HS-5 (cell line): ENCODE data around the gene RHOU.
"Not testable (repeated sequence)": the region's sequence is repeated elsewhere in the genome, so short reads cannot be mapped to it uniquely, and the experiment has no call there.

ENCODE experiments used
- DNase-seq: peaks from one replicate; pipeline ENCODE4 v3.0.0-alpha.2; 2012; ENCODE audit warnings: low read depth

RHOU gene

DNA sequence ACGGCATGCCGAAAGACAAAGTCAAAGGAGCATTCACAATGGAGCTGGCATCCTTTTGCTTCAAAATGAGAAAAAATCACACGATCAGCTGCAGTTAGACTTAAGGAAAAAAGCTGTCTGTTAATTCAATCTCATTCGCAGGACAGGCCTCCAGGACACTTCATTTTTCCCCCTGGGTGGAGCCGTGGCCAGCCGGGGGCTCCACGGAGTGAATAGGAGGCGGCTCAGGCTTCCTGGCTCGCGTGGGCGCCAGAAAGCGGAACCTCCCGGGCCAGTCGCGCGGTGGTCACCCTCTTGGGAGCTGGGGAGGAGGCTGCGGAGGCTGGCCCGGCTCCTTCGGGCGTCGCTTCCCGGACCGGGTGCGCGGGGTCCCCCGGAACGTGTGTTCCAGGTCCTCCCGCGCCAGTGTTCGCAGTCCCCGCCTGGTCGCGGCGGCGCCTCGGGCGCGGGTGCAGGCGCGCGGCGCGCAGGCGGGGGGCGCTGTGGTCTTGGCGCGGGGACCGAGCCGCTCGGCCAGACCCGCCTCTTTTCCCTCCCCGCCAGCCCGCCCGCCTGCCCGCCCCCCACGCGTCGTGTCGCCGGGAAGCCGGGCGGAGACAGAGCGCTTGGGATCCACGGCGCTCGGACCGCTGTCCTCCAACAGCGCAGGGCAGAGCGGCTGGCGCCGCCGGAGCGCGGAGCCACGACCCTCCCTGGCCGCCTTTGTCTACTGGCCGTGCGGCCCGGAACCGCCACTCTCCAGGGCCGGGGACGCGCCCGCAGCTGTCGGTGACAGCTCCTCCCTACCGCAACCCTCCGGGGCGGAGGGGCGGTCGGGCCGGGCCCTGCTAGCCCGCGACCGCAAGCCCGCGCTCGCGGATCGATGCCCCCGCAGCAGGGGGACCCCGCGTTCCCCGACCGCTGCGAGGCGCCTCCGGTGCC, at the start of gene RHOU:
Gene RHOU, plus strand, starts transcription at position 599 of the 921 bp plus-strand sequence. Its CDS starts 264 bp downstream, at position 863.
- DNase-seq: peak; percentile 9

- DNase-seq: no peak
Measured at GRCh38 chr1:228687587-228687986, 47.7 kb upstream of the RHOU start.

- no peak for DNase-seq
Measured at GRCh38 chr1:228689255-228689654, 46.0 kb upstream of the RHOU start.

- no peak for DNase-seq
Measured at GRCh38 chr1:228691211-228691610, 44.1 kb upstream of the RHOU start.

GRCh38 chr1:228691926-228692325, 43.4 kb upstream of the RHOU start:
- no peak for DNase-seq

GRCh38 chr1:228694447-228694846, 40.8 kb upstream of the RHOU start:
- not testable (repeated sequence) for DNase-seq

DNA sequence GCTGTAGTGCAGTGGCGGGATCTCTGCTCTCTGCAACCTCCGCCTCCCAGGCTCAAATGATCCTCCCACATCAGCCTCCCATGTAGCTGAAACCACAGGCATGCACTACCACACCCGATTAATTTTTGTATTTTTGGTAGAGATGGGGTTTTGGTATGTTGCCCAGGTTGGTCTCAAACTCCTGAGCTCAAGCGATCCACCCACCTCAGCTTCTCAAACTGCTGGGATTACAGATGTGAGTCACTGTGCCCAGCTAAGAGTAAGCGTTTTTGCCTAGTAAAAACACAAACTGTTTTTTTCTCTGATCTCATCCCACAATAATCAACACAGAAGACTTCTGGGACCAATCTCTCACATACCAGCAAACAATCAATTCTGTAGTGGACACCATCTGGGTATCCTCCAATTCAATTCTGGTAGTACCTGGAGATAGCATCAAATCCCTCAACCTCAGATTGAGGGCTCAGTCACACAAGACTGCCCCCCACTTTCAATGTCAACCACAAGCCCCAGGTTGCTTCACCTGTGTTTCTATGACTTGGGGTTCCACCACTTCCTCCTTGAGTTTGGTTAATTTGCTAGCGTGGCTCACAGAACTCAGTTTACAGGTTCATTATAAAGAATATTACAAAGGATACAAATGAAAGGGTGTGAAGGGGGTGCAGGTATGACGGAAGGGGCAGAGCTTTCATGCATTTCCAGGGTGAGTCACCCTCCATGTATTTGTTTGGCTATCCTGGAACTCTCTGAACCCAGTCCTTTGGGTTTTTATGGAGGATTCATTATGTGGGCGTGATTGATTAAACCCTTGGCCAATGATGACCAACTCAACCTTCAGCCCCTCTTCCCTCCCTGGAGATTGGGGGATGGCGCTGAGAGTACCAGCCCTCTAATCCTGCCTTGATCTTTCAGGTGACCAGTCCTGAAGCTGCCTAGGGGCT, 40.0 kb upstream of the RHOU start:
- no peak for DNase-seq

- DNase-seq: no peak
Measured at GRCh38 chr1:228697207-228698016, 37.9 kb upstream of the RHOU start.

GRCh38 chr1:228698017-228698329, 37.3 kb upstream of the RHOU start:
- no peak for DNase-seq

- no peak for DNase-seq
Measured at GRCh38 chr1:228702433-228702832, 32.8 kb upstream of the RHOU start.

DNA sequence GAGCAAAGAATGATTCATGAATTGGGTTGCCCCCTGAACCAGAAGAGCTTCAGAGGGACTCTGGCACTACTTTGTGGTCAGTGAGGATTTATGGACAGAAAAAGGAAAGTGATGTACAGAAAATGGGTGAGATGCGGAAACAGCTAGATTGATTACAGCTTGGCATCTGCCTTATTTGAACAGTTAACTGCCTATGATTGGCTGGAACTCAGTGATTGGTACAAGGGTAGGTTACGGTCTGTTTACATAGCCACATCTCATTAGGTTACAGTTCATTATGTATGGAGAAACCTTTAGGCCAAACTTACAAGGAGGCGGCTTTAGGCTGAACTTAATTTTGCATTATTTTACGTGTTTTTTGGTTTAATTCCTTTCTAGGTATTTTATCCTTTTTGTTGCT, 29.0 kb upstream of the RHOU start:
- DNase-seq: no peak

- DNase-seq: no peak
Measured at GRCh38 chr1:228717081-228717480, 18.2 kb upstream of the RHOU start.

GRCh38 chr1:228721407-228721806, 13.9 kb upstream of the RHOU start:
- no peak for DNase-seq

GRCh38 chr1:228723287-228723686, 12.0 kb upstream of the RHOU start:
- DNase-seq: no peak

DNA sequence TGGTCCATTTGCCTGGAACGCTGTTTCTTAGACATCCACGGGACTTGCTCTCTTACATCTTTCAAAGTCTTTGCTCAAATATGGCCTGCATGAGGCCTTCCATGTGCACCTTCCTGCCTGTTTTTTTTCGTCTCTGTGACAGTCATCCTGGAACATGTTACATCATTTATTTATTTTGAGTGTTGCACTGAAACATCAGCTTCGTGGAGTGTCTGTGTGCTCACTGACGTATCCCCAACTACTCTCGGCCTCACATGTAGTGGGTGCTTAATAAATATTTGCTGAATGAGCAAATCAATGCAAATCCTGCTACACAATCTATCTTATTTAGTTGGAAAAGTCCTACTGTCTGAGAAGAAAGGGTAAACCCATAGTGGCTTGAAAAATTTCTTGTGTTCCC, 11.4 kb upstream of the RHOU start:
- DNase-seq: no peak

GRCh38 chr1:228725178-228725577, 10.1 kb upstream of the RHOU start:
- no peak for DNase-seq

DNA sequence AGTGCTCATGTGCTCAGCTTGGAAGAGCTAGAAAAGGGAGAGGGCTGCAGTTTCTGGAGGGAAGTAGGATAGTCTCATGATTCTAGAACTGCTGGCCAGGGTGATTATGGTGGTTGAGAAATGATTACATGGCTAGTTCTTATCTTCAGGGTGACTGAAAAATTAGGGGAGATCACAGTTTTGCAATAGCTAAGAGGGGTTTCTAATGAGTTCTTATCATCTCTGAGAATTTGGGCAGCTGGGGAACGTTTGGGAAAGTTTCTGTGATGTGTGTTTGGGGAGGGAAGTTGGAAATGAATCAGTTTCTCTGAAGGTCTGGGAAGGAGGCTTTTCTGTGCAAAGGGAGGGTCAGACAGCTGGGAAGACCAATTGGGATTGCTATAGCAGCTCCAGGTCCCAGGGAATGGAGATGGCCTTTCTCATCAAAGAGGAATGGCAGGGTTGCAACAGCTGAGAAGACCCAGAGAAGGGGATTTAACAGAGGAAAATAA, 7.6 kb upstream of the RHOU start:
- no peak for DNase-seq

DNA sequence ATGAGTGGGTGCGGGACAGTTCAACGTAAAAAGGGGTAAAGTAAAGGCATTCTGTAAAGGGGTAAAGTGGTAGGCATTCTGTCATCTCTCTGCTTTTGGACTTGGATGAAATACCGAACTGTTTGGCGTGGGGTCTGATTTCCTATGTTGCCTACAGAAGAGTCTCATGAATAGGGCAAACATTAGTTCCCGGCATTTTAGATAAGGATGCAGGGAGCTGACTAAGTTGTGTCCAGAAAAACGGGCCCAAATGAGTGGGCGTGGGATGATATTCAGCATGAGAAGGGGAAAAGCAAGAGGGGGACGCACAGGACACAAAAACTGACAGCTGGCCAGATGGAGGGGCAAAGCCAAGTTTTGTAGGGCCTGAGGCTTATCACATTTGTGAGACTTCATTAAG, 2.9 kb upstream of the RHOU start:
- no peak for DNase-seq

DNA sequence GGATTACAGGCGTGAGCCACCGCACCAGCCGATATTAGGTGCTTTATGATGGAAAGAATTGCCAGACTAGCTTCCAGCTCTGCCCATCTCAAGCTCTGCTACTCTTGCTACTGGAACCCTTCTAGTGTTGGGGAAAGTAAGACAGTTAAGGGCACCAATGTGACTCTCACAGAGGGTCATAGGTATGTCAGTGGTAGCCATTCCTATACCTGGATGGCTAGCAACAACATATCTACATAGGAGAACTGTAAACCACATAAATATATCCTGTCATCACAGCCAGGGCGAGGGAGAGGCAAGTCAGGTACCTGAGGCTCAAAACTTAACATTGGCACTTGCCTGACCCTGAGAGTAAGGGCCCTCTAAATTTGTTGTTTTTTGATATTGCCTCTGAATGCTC, 1.7 kb upstream of the RHOU start:
- DNase-seq: no peak

GRCh38 chr1:228735871-228736586, 750 bp downstream of the RHOU start:
- no peak for DNase-seq

DNA sequence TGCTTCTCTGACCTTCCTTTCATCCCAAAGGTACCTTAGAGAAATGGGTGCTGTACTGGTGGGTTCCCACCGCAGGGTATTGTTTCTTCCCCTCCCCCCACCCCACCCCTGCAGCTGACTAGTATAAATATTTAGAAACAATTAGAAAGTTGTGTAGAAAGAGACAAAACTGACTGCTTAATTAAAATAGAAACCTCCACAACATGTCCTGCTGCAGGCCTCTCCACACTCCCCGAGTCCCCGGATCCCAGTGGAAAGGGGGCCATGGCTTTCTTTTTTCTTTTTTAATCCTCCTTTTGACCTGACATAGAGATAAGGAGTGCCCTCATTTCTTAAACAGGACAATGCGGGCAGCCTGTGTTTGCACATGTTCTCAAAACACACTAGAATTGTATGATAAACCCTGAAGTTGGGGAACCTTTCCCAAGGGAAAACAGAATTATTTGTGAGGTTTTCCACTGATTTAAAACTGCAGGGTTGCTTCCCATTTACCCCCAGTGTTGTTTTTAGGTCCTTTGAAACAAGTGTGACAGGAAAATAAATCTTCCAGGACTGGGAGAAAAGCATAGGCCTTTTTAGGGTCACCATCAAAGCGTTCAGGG, 1.7 kb downstream of the RHOU start:
- no peak for DNase-seq
